H1 (cell line): ENCODE measurements around the gene SPTBN4. TPM values are rescaled to one million over a fixed set of nuclear protein-coding genes. Genes with fewer than 3 reads are reported as not detected.

Experiments
- ATF2 ChIP-seq: IDR thresholded peaks from 2 replicates; pipeline ENCODE4 v1.6.1; 2012; ENCODE audit warnings: low read length, inconsistent platforms
- E2F6 ChIP-seq: IDR thresholded peaks from 2 replicates; pipeline ENCODE4 v1.6.1; 2012; ENCODE audit warnings: inconsistent platforms
- EZH2 ChIP-seq: fragments of 200-600 bp; sonication (generic); IDR thresholded peaks from 2 replicates; pipeline ENCODE4 v1.7.1; 2012; ENCODE audit warnings: low read depth, mild to moderate bottlenecking, moderate library complexity, low read length, inconsistent platforms; ENCODE audit not compliant: severe bottlenecking
- FOSL1 ChIP-seq: IDR thresholded peaks from 2 replicates; pipeline ENCODE4 v1.6.1; 2011; ENCODE audit warnings: mild to moderate bottlenecking, low read depth, low read length, moderate library complexity; ENCODE audit not compliant: insufficient read depth
- KDM1A ChIP-seq: fragments of 200-600, 300-600 bp; sonication (generic); IDR thresholded peaks from 2 replicates; pipeline ENCODE4 v1.7.1; 2016; ENCODE audit warnings: mild to moderate bottlenecking, low read length, borderline replicate concordance
- KDM4A ChIP-seq: IDR thresholded peaks from one replicate; pipeline ENCODE4 v1.7.1; 2012; ENCODE audit warnings: low read depth, mild to moderate bottlenecking, moderate library complexity, low read length, inconsistent platforms; ENCODE audit not compliant: severe bottlenecking
- MAX ChIP-seq: IDR thresholded peaks from 2 replicates; pipeline ENCODE4 v1.6.1; 2012; ENCODE audit warnings: inconsistent platforms
- NRF1 ChIP-seq: IDR thresholded peaks from 2 replicates; pipeline ENCODE4 v1.6.1; 2011; ENCODE audit warnings: mild to moderate bottlenecking, low read depth, low read length, improper control_type of control experiment
- RAD21 ChIP-seq, 2 experiments: IDR thresholded peaks in 1 of 2; conservative IDR thresholded peaks in 1 of 2; 2 replicates each; pipeline ENCODE4 v1.6.1; 2011; ENCODE audit warnings: low read depth in 2 of 2, low read length in 2 of 2, improper control_type of control experiment in 1 of 2, inconsistent platforms in 1 of 2, mild to moderate bottlenecking in 1 of 2, moderate library complexity in 1 of 2
- TBP ChIP-seq: IDR thresholded peaks from 2 replicates; pipeline ENCODE4 v1.6.1; 2011; ENCODE audit warnings: low read depth, low read length, improper control_type of control experiment
- polyA plus RNA-seq, 7 experiments: library from polyadenylated mRNA; depleted of rRNA in 3 of 7; stranded (reverse) in 5 of 7; unstranded in 2 of 7; fragments of >200 nt in 5 of 7; fragments of 200-250 nt in 2 of 7; gene quantifications; 1 replicate in 5 of 7; 2 replicates in 1 of 7; 4 replicates in 1 of 7; pipeline versions ENCODE4 v1.2.1 to v1.2.3, GENCODE V29; 2011 to 2013; ENCODE audit warnings: missing spikeins in 2 of 7, mixed read lengths in 2 of 7
- total RNA-seq: library from RNA; stranded (reverse); fragmentation: NEBNext Ultra II Directional; extraction: Animal tissue kit (Norgen Biotek cat#: 25700); gene quantifications from 2 replicates; pipeline ENCODE4 v1.2.1, GENCODE V29; 2021

Gene SPTBN4
- total and polyA plus RNA-seq, 2 of the 8 experiments (the other 6 are each of a cell fraction or from before 2014, with no cell fraction given), result 1.9 to 3.0 TPM

DNA sequence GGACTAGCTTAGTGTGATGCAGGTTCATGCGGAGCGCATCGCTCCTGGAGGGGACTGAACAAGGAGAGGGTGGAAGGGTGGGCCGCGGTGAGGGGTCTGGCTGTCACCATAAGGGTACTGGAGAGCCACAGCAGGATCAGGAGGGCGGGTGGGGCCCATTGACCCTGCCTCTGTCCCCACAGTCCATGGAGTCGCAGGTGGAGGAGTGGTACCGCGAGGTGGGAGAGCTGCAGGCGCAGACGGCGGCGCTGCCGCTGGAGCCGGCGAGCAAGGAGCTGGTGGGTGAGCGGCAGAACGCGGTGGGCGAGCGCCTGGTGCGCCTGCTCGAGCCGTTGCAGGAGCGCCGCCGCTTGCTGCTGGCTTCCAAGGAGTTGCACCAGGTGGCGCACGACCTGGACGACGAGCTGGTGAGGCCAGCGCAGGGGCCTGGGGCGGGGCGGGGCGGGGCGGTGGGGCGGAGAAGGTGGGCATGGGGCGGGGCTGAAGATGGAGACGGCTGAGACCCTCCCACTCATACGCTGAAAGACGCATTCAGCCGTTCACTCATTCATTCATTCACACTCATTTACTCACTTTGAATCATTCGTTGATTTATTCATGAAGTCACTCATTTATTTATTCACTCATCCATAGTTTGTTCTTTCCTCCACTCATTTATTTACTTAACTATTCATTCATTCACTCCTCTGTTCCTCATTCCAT is 82.4 kb downstream of the SPTBN4 start (continued):
- TF ChIP-seq ATF2, result no peak
- peak; percentile 60 for TF ChIP-seq MAX
- peak; percentile 38; the same call in 1 of the 2 replicates for TF ChIP-seq E2F6
- TF ChIP-seq KDM1A, result peak; percentile 64; the same call in 1 of the 2 replicates
- peak; percentile 47; the same call in 1 of the 2 replicates for TF ChIP-seq TBP
- TF ChIP-seq NRF1, result peak; percentile 54
- TF ChIP-seq FOSL1, result no peak
- TF ChIP-seq EZH2, result peak; percentile 38
- peak; percentile 45 to 59 for TF ChIP-seq RAD21 (IDR thresholded peaks at IDR 0.05 in 1 of 2, conservative IDR thresholded peaks at IDR 0.05 in 1 of 2; ENCODE audit: low read depth in 2 of 2, low read length in 2 of 2)
- TF ChIP-seq KDM4A, result peak; percentile 80
